ENCODE data around the gene PPP1R3G.

GRCh38 chr6:5045416-5045815 is 39.7 kb upstream of the PPP1R3G start:
- TF ChIP-seq CTCF (IDR thresholded peaks at IDR 0.05) (no peak), EZH2 (IDR thresholded peaks at IDR 0.05; ENCODE audit: borderline replicate concordance, insufficient read depth, low read depth, low read length, poor library complexity, severe bottlenecking) (no peak)
